Cardiac muscle cell (in vitro differentiated cells and primary cell): ENCODE measurements around the gene IL4. TPM values are rescaled to one million over a fixed set of nuclear protein-coding genes. Genes with fewer than 3 reads are reported as not detected.

Experiments used
- DNase-seq, 2 donors: peaks; one replicate each; pipeline versions ENCODE4 v3.0.0 to v3.0.0-alpha.2; 2010 to 2017; ENCODE audit warnings: low read depth in 1 of 2, low spot score in 1 of 2
- H3K27ac ChIP-seq: fragments of 200-600 bp; sonication (generic); 2 replicates; pipeline ENCODE4 v1.5.1; 2016
- H3K27me3 ChIP-seq: fragments of 200-600 bp; sonication (generic); 2 replicates; pipeline ENCODE4 v1.6.0; 2016; ENCODE audit warnings: control low read depth
- H3K36me3 ChIP-seq: fragments of 200-600 bp; sonication (generic); 2 replicates; pipeline ENCODE4 v1.5.1; 2016; ENCODE audit warnings: control low read depth
- H3K4me1 ChIP-seq: fragments of 200-600 bp; sonication (generic); 2 replicates; pipeline ENCODE4 v1.8.1; 2017; ENCODE audit warnings: low read depth, mild to moderate bottlenecking, mixed run types
- H3K4me3 ChIP-seq: fragments of 200-600 bp; sonication (generic); 2 replicates; pipeline ENCODE4 v1.5.1; 2016; ENCODE audit warnings: mild to moderate bottlenecking
- H3K9me3 ChIP-seq: fragments of 200-600 bp; sonication (generic); 2 replicates; pipeline ENCODE4 v1.5.1; 2017; ENCODE audit warnings: low read depth, mild to moderate bottlenecking, control low read depth
- polyA plus RNA-seq: library from polyadenylated mRNA; unstranded; fragments of >200 nt; fragmentation: Nextera tagmentation; extraction: Ambion mirVana; gene quantifications from 2 replicates; pipeline ENCODE4 v1.2.1, GENCODE V29; 2016
- total RNA-seq: library from RNA; depleted of rRNA; stranded (reverse); fragments of >200 nt; gene quantifications from 2 replicates; pipeline ENCODE4 v1.2.3, GENCODE V29; 2016
- TF ChIP-seq, protein P1 (sequence below): IDR thresholded peaks from 2 replicates; pipeline ENCODE4 v1.5.1; 2012; ENCODE audit warnings: low read depth, mild to moderate bottlenecking, low read length

The IL4 gene
- total and polyA plus RNA-seq, 2 experiments from 2014 or later, result not detected

DNA sequence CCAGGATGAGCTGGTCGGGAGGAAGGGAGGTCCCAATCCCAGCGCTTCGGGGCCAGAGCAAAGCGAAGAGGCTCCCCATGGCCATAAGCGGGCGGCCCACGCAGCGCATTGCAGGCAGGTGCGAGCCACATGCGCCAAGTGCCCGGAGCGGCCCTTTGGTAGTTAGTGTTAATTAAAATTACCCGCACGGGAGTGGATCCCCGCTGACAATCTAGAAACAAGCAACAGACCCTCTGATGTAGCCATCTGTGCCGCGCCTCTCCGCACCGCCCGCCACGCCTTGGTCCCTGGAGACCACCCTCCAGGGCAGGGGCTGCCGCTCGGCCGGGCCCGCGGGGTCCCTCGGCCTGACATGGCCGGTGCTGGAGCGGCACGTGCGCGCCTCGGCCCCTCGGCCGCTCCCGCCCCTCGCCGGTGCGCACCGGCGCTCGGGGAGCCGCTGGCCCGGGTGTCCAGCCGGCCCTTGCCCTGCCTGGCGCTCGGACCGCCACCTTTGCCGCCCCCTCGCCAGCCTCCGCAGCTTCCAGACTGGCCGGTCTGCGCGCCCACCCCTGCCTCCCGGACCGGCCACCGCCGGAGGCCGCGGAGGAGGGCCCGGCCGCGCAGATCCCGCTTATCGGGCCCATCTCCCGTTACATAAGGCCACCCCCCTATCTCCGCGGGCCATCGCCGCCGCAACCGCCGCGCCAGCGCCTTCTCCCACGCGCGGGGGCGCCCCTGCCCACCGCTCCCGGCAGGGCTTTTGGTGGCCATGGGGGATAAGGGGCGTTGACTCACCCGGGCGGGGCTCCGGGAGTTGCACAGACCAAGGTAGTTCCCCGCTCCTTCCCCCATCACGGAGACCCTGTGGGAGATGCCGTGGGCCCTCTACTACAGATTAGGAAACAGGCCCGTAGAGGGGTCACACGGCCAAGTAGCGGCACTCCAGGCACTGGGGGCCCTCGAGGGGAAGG lies 17.7 kb upstream of the IL4 start:
- no peak overlapping the region for H3K27ac ChIP-seq
- TF ChIP-seq, protein P1, sequence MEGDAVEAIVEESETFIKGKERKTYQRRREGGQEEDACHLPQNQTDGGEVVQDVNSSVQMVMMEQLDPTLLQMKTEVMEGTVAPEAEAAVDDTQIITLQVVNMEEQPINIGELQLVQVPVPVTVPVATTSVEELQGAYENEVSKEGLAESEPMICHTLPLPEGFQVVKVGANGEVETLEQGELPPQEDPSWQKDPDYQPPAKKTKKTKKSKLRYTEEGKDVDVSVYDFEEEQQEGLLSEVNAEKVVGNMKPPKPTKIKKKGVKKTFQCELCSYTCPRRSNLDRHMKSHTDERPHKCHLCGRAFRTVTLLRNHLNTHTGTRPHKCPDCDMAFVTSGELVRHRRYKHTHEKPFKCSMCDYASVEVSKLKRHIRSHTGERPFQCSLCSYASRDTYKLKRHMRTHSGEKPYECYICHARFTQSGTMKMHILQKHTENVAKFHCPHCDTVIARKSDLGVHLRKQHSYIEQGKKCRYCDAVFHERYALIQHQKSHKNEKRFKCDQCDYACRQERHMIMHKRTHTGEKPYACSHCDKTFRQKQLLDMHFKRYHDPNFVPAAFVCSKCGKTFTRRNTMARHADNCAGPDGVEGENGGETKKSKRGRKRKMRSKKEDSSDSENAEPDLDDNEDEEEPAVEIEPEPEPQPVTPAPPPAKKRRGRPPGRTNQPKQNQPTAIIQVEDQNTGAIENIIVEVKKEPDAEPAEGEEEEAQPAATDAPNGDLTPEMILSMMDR, result peak; percentile 17
- H3K9me3 ChIP-seq, result no peaks in the 10 kb centered on the region
- H3K4me3 ChIP-seq, result peak overlapping the region; percentile 13
- peak in 1 of 2 donors; percentile 28 for DNase-seq
- H3K27me3 ChIP-seq, result peaks cover 44% of the 10 kb centered on the region
- no peaks in the 10 kb centered on the region for H3K4me1 ChIP-seq
- H3K36me3 ChIP-seq, result no peaks in the 10 kb centered on the region

DNA sequence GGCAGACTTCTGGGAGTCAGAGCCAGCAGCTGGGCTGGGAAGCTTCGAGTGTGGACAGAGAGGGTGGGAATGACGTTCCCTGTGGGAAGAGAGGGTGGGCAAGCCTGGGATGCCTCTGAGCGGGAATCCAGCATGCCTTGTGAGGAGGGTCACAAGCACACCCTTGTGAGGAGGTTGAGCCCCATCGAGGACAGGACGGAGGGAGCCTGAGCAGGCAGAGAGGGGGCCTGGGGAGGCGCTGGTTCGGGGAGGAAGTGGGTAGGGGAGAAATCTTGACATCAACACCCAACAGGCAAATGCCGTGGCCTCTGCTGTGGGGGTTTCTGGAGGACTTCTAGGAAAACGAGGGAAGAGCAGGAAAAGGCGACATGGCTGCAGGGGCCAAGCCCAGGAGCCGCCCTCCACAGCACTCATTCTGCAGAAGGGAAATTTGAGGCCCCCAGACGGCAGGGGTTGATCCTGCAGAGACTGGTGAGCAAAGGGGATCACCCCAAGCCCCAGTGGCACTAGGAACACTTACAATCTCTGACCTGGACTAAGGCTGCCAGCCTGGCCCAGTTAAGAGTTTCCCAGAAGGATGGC lies 16.9 kb upstream of the IL4 start:
- no peak overlapping the region for H3K27ac ChIP-seq
- H3K9me3 ChIP-seq, result no peaks in the 10 kb centered on the region
- H3K4me3 ChIP-seq, result no peak overlapping the region
- no peaks in the 10 kb centered on the region for H3K36me3 ChIP-seq
- TF ChIP-seq, protein P1, result no peak
- no peak for DNase-seq
- H3K4me1 ChIP-seq, result no peaks in the 10 kb centered on the region
- H3K27me3 ChIP-seq, result peaks cover 44% of the 10 kb centered on the region

DNA sequence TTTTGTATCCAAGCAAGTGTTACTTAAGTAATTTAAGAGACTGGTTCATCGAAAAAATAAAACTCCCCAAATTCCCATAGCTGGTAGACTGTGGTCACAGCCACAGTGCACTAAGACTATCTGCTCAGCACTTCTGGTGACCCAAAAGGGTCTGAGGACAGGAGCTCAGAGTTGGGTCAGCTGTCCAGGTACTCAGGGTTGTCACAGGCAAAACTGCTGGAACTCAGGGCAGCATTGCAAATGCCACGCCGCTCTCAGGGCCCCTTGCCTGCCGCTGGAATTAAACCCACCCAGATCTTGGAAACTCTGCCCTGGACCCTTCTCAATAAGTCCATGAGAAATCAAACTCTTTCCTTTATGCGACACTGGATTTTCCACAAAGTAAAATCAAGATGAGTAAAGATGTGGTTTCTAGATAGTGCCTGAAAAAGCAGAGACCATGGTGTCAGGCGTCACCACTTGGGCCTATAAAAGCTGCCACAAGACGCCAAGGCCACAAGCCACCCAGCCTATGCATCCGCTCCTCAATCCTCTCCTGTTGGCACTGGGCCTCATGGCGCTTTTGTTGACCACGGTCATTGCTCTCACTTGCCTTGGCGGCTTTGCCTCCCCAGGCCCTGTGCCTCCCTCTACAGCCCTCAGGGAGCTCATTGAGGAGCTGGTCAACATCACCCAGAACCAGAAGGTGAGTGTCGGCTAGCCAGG lies 16.0 kb upstream of the IL4 start, which contains the start of gene IL13:
Gene IL13 (plus strand): TSS at position 498 of the 705 bp plus-strand sequence. CDS start 14 bp downstream, at position 512.
- Histone ChIP-seq H3K4me1 (peaks cover under 1% of the 10 kb centered on the region), H3K36me3 (no peaks in the 10 kb centered on the region), H3K4me3 (no peak within 1 kb of the TSS), H3K27me3 (peaks cover 44% of the 10 kb centered on the region), H3K9me3 (no peaks in the 10 kb centered on the region), H3K27ac (no peak within 1 kb of the TSS)
- TF ChIP-seq, protein P1, result no peak
- no peak for DNase-seq

DNA sequence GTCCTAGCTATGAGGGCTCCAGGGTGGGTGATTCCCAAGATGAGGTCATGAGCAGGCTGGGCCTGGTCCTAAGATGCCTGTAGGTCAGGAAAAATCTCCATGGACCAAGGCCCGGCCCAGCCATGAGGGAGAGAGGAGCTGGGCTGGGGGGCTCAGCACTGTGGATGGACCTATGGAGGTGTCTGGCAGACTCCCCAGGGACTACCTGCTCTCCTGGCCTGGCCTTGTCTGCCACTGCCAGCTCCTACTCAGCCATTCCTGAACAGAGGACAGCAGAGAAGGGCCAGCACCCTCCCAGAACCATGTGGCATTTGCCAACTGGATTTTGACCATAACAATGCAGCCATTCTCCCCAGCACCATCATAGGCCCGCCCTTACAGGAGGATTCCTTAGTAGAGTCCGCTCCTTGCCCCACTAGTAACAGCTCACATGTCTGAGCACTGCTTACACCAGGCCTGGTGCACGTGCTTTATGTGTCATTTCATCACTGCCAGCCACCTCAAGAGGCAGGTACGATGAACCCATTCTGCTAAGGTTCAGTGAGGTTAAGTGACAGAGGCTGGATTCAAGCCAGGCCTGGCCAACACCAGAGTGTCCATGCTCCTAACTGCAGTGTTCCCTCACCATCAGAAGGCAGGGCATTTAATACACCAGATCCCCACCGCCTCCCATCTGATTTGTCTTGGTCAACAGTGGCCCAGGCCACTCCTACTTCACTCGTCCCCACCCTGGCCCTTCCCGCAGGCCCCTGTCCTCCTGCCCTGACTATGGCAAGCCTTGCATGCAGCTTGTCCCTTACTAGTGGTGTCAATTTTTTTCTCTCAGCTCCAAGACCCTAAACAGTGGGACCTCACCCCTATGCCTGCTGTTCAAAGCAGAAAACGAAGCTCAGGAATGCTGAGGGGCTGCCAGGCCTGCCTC lies 15.1 kb upstream of the IL4 start:
- DNase-seq, result no peak
- Histone ChIP-seq H3K9me3 (no peaks in the 10 kb centered on the region), H3K36me3 (no peaks in the 10 kb centered on the region)

More for the DNA sequence above, 15.1 kb upstream of the IL4 start:
- Histone ChIP-seq H3K27ac (no peak overlapping the region), H3K27me3 (peaks cover 40% of the 10 kb centered on the region), H3K4me3 (no peak overlapping the region), H3K4me1 (peaks cover 9% of the 10 kb centered on the region)
- TF ChIP-seq, protein P1, result no peak
